HepG2 (cell line): Measurements from ENCODE around the gene OR52L1. TPM values are rescaled to one million over a fixed set of nuclear protein-coding genes. Genes with fewer than 3 reads are reported as not detected.
"Not testable (repeated sequence)": the region's sequence is repeated elsewhere in the genome, so short reads cannot be mapped to it uniquely, and the experiment has no call there.

Source experiments
- ATAC-seq: fragments of 200-7000 bp; cut with Tn5 transposase; 3 replicates; pipeline ENCODE4 v1.9.1; 2020; ENCODE audit warnings: mild to moderate bottlenecking, moderate library complexity
- BruUV-seq: library from RNA; stranded (reverse); fragments of 400-500 nt; replicated peaks from 2 replicates; lab custom pipeline; 2021; lab: Mats Ljungman, UMichigan
- CTCF ChIA-PET: fragments of 300-600 bp; formaldehyde crosslinking; extraction: SDS; loops from one replicate; lab custom pipeline; 2021; ENCODE audit warnings: low total read pairs, inconsistent platforms, low intra/inter-chr PET ratio; lab: Yijun Ruan, JAX
- POLR2A ChIA-PET: fragments of 350-600 bp; sonication (Branson Sonifier 250); formaldehyde crosslinking; loops from one replicate; lab custom pipeline; 2020; ENCODE audit warnings: antibody characterized with exemption, inconsistent platforms; lab: Yijun Ruan, JAX
- DNase-seq: peaks from one replicate; pipeline ENCODE4 v3.0.0-alpha.2; 2015; ENCODE audit warnings: low spot score
- FAIRE-seq: peaks from 3 replicates; lab custom pipeline; 2011; peaks lifted over from hg19 to GRCh38; lab: Jason Lieb, UNC
- H2AFZ ChIP-seq: one replicate; pipeline ENCODE4 v1.6.1; 2011; ENCODE audit warnings: low read length, inconsistent platforms
- H3K27ac ChIP-seq: fragments of 300-600 bp; 3 replicates; pipeline ENCODE4 v1.8.0; 2011; ENCODE audit warnings: mixed run types, mild to moderate bottlenecking, mixed read lengths, low read length, inconsistent platforms; ENCODE audit not compliant: insufficient read depth; ENCODE audit errors: extremely low read length
- H3K27me3 ChIP-seq, 2 experiments: fragments of 200-600 bp in 1 of 2; 2 replicates in 1 of 2; 3 replicates in 1 of 2; pipeline versions ENCODE4 v1.6.0 to v1.8.0; 2011; ENCODE audit warnings: low read length in 2 of 2, mild to moderate bottlenecking in 2 of 2, moderate library complexity in 2 of 2, inconsistent platforms in 1 of 2; ENCODE audit not compliant: insufficient read depth in 2 of 2, control insufficient read depth in 1 of 2
- H3K36me3 ChIP-seq, 2 experiments: fragments of 200-600 bp in 1 of 2; replicated peaks in 1 of 2; 2 replicates in 1 of 2; 3 replicates in 1 of 2; pipeline versions ENCODE4 v1.5.1 to v1.8.0; 2011; ENCODE audit warnings: low read length in 2 of 2, inconsistent platforms in 1 of 2; ENCODE audit not compliant: insufficient read depth in 2 of 2, control insufficient read depth in 1 of 2
- H3K4me1 ChIP-seq: 2 replicates; pipeline ENCODE4 v1.5.1; 2012; ENCODE audit warnings: low read length, inconsistent platforms; ENCODE audit not compliant: insufficient read depth
- H3K4me2 ChIP-seq: 2 replicates; pipeline ENCODE4 v1.6.0; 2011; ENCODE audit warnings: low read depth, low read length, inconsistent platforms
- H3K4me3 ChIP-seq, 3 experiments: fragments of 200-600 bp in 1 of 3; sonication (generic), shearing (Covaris generic) in 1 of 3; replicated peaks in 1 of 3; 2 replicates each; pipeline ENCODE4 v1.5.1; 2011 to 2016; ENCODE audit warnings: low read length in 3 of 3, inconsistent platforms in 2 of 3, low read depth in 2 of 3, mild to moderate bottlenecking in 2 of 3, control low read depth in 1 of 3, mixed read lengths in 1 of 3; ENCODE audit not compliant: insufficient read depth in 1 of 3
- H3K79me2 ChIP-seq: one replicate; pipeline ENCODE4 v1.6.1; 2011; ENCODE audit warnings: low read length, inconsistent platforms; ENCODE audit not compliant: insufficient read depth
- H3K9ac ChIP-seq: 2 replicates; pipeline ENCODE4 v1.6.0; 2011; ENCODE audit warnings: mild to moderate bottlenecking, low read depth, low read length, inconsistent platforms; ENCODE audit not compliant: insufficient read depth
- H3K9me3 ChIP-seq: 2 replicates; pipeline ENCODE4 v1.5.1; 2012; ENCODE audit warnings: mild to moderate bottlenecking, low read length
- H4K20me1 ChIP-seq: 2 replicates; pipeline ENCODE4 v1.6.0; 2011; ENCODE audit warnings: inconsistent platforms, mild to moderate bottlenecking, low read length, moderate library complexity; ENCODE audit not compliant: insufficient read depth
- MAFK ChIP-seq, 2 experiments: IDR thresholded peaks in 1 of 2; conservative IDR thresholded peaks in 1 of 2; 2 replicates each; pipeline ENCODE4 v1.6.1; 2011; ENCODE audit warnings: improper control_type of control experiment in 2 of 2, low read length in 2 of 2
- WGBS: methylation state at CpG from one replicate; pipeline ENCODE4 v1.1.6; 2017; ENCODE audit warnings: low lambda C conversion rate; 5-methylcytosine and 5-hydroxymethylcytosine counted together
- in situ Hi-C: cut with HindIII; loops from 2 replicates; pipeline ENCODE4 v1.10.0; 2017; ENCODE audit warnings: low pct_unique_long_range_greater_than_20kb; ENCODE audit not compliant: extremely low pct_ligation_motif_present
- intact Hi-C: fragments of 100-400 bp; cut with micrococcal nuclease; formaldehyde crosslinking; loops from one replicate; pipeline ENCODE4 v1.10.0; 2022; ENCODE audit not compliant: unreplicated experiment
- polyA plus RNA-seq, 8 experiments: library from polyadenylated mRNA; depleted of rRNA in 3 of 8; stranded (reverse) in 7 of 8; unstranded in 1 of 8; fragments of >200 nt; fragmentation: Illumina TruSeq in 4 of 8; extraction: Trizol in 4 of 8; gene quantifications; 2 replicates each; pipeline versions ENCODE4 v1.2.1 to v1.2.3, GENCODE V29; 2011 to 2016; ENCODE audit warnings: low read depth in 4 of 8, missing spikeins in 1 of 8, mixed read lengths in 1 of 8; ENCODE audit not compliant: insufficient read depth in 1 of 8
- total RNA-seq, 5 experiments: library from RNA; depleted of rRNA; stranded (reverse); fragments of >200 nt; fragmentation: Illumina TruSeq; extraction: Trizol; gene quantifications; 2 replicates each; pipeline ENCODE4 v1.2.3, GENCODE V29; 2016; ENCODE audit warnings: low read depth in 1 of 5
- TF ChIP-seq, protein P1 (sequence below): sonication (generic); formaldehyde crosslinking; IDR thresholded peaks from 2 replicates; pipeline ENCODE4 v1.5.0; 2020; ENCODE audit warnings: missing genetic modification reagents

Gene OR52L1
- total and polyA plus RNA-seq, 2 of the 13 experiments (the other 11 are each of a cell fraction or from before 2014, with no cell fraction given): not detected

DNA sequence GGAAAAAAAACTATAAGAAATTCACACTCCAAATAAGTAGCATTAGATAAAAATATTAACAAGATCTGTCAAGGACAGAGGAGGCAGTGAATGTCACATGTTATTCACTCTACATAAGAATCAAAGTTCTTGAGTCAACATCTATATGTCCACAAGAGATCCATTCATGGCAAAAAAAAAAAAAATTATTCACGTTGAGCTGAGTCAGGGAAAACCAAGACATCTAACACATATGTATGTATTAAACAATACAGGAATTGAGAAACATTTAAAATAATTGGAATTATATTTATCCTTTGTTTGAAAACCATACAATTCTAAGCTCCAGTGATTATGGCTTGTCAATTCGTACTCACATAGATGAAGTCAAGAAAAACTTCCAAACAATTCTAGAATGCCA, 19.8 kb downstream of the OR52L1 start:
- WGBS: 2% methylated on average over 2 of the region's 2 CpGs
- ChIA-PET POLR2A (no interaction called here), CTCF (no interaction called here)
- H3K9me3 ChIP-seq: peaks cover 13% of the 10 kb centered on the region
- no peaks in the 10 kb centered on the region for H3K79me2 ChIP-seq
- ATAC-seq: no peak
- no peaks in the 10 kb centered on the region for H3K36me3 ChIP-seq
- no peak overlapping the region for H3K9ac ChIP-seq
- in situ Hi-C loops (no loop called here), intact Hi-C loops (no loop called here)
- no peaks in the 10 kb centered on the region for H4K20me1 ChIP-seq
- peak; percentile 36 to 66; a peak in 3 of 4 replicates for TF ChIP-seq MAFK (conservative IDR thresholded peaks at IDR 0.05 in 1 of 2, IDR thresholded peaks at IDR 0.05 in 1 of 2; ENCODE audit: low read length in 2 of 2)
- TF ChIP-seq, protein P1, sequence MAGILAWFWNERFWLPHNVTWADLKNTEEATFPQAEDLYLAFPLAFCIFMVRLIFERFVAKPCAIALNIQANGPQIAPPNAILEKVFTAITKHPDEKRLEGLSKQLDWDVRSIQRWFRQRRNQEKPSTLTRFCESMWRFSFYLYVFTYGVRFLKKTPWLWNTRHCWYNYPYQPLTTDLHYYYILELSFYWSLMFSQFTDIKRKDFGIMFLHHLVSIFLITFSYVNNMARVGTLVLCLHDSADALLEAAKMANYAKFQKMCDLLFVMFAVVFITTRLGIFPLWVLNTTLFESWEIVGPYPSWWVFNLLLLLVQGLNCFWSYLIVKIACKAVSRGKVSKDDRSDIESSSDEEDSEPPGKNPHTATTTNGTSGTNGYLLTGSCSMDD (CRISPR knock-in tag): no peak
- FAIRE-seq: no peak
- DNase-seq: no peak
- no peak overlapping the region for H3K4me2 ChIP-seq
- no peak overlapping the region for H3K27ac ChIP-seq
- H3K27me3 ChIP-seq: no peaks in the 10 kb centered on the region
- no peak overlapping the region for H2AFZ ChIP-seq
- no TSS peak for BruUV-seq
- no peaks in the 10 kb centered on the region for H3K4me1 ChIP-seq
- H3K4me3 ChIP-seq: no peak overlapping the region

DNA sequence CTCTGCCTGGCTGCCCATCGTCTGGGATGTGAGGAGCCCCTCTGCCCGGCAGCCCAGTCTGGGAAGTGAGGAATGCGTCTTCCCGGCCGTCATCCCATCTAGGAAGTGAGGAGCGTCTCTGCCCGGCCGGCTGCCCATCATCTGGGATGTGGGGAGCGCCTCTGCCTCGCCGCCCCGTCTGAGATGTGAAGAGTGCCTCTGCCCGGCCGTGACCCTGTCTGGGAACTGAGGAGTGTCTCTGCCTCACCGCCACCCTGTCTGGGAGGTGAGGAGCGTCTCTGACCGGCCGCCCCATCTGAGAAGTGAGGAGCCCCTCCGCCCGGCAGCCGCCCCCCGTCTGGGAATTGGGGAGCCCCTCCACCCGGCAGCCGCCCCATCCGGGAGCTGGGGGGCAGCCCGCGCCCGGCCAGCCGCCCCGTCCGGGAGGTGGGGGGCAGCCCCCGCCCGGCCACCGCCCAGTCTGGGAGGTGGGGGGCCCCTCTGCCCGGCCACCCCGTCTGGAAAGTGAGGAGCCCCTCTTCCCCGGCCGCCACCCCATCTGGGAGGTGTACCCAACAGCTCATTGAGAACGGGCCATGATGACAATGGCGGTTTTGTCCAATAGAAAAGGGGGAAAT, 26.0 kb downstream of the OR52L1 start:
- H3K4me2 ChIP-seq, H4K20me1 ChIP-seq, H3K36me3 ChIP-seq, in situ Hi-C loops, POLR2A ChIA-PET, BruUV-seq, H2AFZ ChIP-seq, DNase-seq, H3K79me2 ChIP-seq, ATAC-seq, H3K4me3 ChIP-seq, H3K27ac ChIP-seq, H3K27me3 ChIP-seq, H3K4me1 ChIP-seq, FAIRE-seq, CTCF ChIA-PET, H3K9ac ChIP-seq, intact Hi-C loops: not testable (repeated sequence)
- H3K9me3 ChIP-seq: peaks cover 22% of the 10 kb centered on the region
- WGBS: 23% methylated on average over 4 of the region's 40 CpGs
